ENCODE data around the gene CHGA.

The CHGA gene

DNA sequence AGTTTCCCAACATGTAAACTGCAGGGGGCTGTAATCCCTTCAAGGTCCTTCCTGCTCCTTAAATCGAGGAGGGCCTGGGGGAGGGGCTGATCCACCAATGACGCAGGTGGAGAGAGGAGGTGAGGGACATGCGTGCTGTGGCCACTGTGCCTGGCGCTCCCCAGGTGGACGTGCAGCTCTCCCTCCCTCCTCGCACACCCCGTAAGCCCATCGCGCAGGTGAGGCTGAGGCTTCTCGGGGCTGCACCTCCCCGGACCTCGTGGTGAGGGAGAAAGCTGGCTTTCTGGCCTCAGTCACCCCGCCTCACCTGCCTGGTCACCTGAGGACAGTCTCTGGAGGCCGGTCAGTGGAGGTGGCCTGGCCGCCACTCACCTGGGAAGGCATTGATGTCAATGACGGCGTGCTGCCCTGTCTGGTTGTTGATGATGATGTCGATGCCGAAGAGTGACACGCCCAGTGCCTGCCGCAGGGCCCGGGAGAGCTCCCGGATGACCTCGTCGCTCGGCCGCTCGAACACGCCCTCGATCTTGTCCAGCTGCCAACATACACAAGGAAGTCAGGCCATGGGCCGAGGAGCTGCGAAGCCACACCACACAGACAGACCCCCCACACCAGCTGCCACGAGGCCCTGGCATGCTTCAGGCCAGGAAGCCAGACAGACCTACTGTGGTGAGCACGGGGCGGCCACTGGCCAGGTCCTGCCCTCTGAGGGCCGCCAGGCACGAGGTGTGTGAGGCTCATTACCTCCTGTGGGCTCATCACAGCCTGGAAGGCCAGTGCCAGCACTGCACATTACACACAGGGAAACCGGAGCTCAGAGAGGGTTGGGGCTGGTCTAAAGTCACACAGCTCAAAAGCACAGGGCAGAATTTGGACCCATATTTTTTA is 23.3 kb downstream of the CHGA start:
- no peak for DNase-seq

DNA sequence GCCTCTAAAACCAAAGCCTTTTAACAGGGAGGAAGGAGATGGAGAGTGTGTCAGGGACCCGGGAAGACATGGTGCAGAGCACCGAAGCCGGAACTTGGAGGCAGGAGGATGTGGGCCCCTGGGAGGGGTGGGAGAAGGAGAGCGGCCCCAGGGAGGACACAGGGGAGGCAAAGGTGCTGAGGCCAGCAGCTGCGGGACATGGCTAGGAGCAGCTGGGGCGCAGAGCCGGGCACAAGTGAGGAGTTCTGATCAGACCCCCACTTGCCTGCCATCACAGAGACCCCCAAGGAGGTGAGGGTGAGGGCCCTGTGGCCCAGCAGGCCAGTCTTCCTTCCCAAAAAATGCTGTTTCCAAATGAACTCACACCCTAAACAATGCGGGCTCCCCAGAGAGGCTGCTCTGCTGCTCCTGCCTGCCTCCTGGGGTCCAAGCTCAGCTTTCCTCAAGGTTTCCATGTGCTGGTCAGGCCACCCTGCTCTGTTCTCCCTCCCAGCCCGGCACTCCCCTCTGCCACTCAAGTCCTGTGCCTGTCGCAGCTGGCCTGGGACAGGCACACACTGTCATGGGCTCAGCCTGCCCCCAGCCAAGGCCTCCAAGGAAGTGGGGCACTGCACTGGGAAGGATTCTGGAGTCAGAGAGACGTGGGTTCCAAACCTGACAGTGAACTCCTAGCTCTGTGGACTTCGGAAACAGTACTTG is 24.0 kb downstream of the CHGA start:
- no peak for DNase-seq

DNA sequence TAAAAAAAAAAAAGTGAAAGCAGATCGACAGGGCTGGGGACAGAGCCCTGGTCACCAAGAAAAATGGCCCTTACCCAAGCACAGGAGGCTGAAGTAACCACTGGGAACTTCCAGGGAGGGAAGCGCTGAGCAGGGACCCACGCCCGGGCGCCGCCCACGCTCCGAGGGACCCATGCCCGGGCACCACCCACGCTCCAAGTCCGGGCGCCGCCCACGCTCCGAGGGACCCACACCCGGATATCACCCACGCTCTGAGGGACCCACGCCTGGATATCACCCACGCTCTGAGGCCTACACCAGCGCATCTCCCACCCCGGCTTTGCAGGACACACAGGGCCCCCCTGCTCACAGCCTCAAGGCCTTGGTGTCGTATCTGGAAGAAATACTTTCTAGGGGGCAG is 25.7 kb downstream of the CHGA start:
- no peak for DNase-seq

DNA sequence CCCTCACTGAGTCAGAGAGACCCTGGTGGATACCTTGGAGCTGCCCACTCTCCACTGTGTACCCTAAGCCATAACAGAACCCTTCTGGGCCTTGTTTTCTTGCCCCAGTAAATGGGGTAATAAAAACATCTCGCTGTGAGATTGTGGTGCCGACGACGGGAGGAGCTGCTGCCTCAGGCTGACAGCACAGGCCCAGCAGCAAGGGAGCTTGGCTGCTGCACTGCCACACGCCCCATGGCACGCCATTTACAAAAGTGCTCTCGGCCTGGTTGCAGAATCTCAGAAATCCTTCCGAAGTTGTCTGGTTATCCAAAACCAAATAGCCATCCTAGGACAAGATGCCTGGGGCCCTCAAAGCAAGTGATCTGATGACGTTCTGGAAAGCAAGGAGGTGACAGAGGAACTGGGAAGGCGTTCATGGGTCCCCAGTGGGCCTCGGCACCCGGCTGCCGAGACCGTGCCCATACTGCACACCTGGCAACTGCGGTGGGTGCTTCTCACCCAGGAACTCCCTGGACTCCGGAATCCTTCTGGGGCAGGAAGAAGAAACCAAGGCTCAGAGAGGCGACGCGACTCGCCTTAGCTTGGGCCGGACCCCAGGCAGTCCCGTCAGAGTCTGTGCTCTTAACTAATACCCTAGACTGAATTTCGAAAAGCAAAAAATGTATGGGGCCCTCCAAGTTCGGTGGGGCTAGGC is 26.7 kb downstream of the CHGA start:
- no peak for DNase-seq

DNA sequence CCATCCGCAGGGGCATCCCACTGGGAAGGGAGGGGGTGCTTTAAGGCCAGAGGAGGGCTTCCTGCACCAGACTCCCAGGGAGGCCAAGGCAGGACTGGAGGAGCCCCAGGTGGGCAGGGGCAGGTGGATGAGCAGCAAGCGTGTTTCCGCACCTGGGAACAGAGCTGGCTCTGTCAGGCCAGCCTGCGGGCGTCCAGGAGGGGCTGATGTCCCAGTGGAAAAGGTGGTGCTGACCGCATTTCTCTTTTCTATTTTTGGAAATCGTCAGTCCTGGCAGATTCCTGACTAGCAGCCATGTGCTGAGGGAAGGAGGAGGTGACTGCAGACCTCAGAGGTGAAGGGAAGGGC is 27.2 kb downstream of the CHGA start:
- no peak for DNase-seq

DNA sequence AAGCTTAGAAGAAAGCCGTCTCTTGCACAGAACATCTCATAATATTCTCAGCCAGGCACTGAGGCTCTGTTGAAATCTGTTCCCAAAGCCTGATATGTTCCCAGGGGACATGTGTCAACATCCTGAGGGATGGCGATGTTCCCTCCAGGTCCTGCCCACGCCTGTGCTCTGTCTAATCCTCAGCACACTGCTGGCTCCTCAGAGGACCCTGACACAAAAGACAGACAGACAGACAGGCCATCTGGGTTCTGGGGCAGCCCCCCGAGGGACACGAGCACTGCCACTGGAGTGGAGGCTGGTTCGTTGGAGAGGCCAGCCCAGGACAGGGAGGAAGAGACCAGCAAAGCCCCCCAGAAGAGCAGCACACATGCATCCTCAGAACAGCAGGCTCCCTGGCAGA is 27.8 kb downstream of the CHGA start:
- no peak for DNase-seq

DNA sequence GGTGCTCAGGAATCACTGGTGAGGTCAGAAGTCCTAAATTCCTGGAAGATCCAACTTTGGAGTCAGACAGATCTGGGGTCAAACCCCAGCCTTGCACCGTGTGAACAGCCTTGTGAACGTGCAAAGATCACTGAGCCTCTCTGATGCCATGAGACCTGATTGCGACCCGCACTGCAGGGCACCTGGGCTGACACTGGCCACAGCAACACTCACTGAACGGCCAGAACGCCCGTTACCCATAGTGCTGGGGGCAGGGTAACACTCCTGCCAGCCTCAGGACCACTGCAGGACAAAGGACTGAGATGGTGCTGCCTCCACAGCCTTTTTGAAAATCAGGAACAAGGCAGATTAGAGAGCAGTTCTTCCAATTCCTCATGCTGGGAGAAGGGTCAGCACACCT is 28.3 kb downstream of the CHGA start:
- DNase-seq: no peak

DNA sequence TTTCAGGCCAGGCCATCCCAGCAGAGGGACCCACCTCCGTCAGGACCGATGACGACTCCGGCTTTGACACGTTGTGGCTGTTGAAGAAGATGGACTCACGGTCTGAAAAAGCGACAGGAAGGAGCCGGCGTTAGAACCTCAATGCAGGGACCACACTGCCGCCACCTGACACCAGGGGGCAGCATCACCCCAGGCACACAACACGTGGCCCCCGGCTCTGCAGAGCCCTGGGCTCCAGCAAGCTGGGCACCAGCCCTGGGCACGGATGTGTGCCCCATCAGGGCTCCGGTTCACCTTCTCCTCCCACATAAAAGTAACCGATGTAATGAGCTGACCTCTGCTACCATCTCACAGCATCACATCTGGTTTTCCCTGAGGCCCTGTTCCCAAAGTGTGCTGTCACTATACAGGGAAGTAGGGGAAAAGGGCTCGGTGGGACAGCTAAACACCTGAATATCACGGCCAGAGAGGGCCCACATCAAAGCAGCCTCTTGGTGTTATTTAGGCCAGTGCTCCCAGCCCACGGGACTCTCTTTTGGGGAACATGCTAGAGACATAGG is 29.0 kb downstream of the CHGA start:
- DNase-seq: peak; percentile 84

DNA sequence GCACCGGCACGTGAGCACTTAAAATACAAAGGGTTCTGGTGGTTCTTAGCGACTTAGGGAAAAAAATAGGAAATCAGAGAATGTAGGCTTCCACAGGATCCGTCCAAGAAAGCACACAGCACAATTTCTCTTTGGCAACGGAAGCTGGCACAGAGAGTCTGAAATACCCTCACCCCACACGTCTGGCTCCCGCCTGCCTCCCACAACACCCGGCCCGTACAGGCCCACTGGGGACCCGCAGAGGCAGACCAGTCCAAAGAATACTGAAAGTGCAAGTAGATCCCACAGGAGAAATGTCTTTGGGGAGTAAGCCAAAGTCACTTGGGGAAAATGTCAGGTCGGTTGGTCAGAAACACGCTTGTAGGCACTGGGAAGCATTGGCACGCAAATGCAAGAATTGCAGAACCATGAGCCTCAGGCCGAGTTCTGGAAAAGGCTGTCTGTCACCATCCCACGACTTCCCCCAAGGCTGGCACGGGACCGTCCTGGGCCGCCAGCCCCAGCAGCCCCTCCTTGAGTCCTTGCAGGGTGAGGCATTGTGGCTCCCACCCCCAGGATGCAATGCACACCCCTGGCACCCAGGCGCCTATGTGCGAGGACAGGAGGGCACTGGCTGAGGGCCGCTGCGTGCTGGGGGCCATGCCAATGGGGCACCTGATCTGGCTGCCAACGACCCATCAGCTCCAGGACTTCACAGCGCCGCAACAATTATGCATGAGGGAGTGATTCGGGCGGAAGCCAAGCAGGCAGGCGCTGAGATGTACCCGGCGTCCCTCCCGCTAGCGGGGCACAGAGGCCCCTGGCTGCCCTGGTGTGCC is 29.7 kb downstream of the CHGA start:
- DNase-seq: no peak

DNA sequence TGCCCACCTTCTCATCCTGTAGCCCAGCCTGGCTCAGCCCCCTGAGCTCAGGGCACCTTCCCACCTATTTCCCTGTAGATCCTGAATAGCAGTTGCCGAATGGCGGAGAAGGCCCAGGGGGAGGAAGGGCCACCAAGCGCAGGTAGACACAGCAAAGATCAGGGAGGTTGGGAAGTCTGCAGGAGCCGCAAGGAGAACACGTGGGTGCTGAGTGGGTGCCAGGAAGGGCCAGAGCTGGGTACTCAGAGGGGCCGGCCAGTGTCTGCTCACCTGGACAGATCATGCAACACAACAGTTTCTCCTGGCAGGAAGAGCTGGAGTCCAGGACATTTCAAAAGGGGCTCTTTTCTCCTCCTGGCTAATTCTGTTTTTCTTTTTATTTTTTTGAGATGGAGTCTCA is 30.6 kb downstream of the CHGA start:
- no peak for DNase-seq

DNA sequence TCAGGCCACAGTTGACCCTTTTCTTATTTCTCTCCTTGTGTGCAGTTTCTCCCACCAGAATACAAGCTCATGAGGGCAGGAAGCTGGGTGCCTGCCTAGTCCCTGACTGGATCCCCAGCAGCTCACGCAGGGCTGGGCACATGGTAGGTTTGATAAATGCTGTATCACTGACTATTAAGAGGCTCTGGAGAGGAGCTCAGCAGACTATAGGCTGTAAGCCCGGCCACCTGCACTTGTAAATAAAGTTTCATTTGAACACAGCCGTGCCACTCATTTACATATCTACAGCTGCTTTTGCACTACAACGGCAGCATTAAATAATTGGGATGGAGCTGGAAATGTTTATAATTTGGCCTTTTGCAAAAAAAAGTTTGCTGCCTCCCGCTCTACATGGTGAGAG is 32.0 kb downstream of the CHGA start:
- no peak for DNase-seq

DNA sequence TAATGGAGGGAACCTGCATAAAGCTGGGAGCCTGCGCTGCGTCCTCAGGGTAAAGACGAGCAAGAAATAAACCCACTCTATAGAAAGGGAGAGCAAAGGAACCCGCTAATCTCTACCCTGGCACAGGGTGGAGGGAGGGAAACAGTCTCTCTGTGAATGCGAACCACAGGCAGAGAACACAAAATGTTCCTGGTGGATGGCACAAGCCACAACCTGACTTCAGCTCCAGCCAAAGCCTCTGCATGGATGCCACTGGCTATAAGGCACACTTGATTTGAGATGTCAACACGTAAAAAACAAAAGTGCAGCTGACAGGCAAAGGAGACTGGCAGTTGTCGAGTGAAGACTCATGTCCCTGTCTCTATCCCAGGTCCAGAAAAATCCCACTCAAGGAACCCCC is 32.4 kb downstream of the CHGA start:
- DNase-seq: no peak

DNA sequence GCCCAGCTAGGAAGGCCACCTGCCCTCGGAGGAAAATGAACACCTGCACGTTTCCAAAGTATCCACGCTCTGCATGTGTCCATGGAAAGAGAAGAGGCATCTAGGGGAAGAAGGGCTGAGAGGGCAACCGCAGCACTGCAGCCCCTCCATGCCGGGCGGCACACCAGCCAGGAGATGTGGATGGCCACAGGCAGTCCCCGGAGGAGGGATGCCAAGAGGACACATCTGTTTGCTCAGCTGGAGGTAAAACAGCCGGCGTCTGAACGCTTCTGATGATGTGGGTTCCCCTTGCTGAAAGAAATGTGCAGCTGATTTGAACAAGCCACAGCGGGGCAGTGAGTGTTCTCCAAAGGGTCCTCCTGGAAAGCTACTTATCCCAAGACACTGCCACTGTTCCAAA is 34.0 kb downstream of the CHGA start:
- no peak for DNase-seq

DNA sequence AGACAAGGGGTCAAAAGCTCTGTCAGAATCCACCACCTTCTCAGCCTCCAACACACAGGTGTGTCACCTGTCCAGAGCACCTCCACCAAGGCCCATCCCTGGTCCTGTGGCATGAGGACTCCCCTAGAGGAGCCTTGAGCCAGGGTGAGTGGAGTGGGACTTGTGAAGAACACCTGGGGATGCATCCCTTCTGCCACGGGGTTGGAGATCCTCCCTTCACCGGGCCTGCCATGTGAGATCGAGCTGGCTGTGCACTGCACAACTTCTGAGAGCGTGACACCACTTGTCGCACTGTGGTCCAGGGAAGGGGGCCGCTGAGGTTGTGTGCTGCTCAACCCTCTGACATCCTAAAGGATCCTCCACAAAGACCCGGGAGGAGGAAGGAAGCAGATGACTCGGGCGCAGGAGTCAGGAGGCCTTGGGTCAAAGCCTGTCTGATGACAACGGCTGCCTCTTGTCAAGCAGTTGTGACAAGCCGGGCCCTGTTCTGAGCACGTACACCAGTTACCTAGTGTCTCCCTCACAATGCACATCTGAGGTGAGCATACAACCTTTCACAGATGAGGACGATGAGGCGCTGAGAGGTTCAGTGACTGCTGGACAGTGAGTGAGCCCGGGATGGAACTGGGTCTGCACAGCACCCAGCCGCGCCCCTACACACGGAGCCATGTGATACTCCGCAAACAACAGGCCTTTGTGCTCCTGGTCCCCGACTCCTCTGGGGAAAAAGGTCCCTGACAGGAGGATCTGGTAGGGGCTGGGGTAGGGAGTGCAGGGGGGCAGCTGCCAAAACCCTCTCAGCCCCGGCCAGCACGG is 35.6 kb downstream of the CHGA start:
- DNase-seq: no peak

DNA sequence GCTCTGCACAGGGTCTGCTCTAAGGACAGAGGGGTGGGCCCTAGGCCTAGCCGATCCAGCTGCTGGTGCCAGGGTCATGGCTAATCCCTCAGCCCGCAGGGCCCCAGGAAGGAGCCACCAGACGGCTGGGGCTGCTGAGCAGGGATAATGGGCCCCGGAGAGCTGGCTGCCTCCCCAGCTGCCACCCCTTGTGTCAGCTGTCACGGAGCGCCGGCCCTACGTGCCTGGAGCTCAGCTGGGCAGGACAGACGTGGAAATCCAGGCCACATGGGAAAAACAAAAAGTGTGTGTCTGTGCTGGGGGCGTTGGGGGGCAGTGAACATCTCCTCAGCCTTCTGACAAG is 36.2 kb downstream of the CHGA start:
- DNase-seq: no peak

DNA sequence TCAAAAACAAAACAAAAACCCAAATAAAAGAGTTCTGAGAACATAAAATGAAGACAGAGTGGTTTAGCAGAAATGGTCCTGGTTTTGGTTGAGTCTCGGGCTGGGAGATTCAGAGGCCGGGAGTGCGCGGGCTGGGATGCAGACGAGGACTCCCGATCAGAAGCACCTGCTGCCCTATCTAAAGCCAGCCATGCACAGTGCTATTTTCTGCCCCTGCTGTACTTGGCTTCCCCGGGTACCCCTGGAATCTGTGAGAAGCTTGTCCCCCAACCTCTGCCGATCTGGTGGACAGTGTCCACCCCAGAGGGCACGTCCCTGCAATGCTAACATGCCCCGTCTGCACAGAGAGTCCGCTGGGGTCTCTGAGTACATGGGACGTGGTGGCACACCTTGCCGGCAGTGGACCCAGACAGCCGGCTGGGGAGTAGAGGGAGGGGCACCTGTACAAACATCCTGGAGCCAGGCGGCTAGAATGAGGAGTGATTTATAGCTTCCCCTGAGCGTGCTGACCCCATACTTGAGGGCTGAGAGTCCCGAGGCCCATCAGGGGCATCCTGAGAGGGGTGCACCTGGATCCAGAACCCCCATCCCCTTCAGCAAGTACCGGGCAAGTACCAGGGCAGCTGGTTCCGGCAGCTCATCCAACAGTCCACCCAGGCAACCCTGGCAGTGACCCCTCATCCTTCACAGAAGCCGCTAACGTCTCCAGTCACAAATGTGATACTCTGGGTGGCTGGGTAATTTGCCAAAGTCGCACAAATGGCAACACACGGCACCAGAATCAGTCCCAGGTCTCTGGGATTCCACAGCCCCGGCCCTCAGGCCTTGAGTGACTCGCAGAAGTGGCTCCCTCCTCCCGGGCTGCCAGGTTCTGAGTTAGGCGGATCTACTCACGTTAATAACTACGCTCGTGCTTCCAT is 37.1 kb downstream of the CHGA start:
- DNase-seq: no peak

DNA sequence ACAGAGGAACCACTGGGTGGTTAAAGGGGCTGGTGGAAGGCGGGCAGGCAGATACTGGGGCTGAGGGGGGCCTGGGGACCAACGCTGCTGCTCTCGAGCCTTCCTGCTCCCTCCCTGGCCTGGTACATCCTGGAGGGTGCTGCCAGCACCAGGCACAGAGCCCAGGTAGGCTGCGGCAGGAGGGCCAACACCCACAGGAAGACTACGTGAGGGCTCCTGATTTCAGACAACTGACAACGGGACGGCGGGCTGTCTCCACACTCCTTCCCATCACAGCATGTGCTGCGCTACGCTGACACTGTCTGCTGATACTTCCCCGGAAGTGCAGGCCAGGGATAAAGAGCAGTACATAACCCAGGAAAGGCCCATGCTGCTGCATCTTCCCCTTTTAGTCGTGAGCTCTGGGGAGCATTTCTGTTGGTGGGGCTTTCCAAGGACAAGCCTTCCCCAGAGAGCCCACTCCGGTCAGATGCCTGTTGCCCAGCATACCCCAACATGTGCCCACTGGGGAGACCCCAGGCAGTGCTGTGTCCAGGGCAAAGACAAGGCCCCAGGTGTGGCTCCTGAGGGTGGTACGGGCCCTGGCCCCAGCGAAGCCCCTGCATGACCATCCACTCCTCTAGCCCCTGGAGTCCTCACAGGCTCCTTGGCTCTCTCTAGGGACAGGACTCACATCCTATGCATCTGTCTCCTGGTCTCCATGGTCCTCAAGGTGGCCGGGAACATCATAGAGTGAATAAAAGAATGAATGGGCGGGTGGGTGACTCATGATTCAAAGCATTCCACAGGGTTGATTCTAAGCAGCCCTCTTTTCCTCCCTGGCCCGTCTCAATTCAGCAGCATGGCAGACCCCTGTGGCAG is 38.0 kb downstream of the CHGA start:
- DNase-seq: no peak

DNA sequence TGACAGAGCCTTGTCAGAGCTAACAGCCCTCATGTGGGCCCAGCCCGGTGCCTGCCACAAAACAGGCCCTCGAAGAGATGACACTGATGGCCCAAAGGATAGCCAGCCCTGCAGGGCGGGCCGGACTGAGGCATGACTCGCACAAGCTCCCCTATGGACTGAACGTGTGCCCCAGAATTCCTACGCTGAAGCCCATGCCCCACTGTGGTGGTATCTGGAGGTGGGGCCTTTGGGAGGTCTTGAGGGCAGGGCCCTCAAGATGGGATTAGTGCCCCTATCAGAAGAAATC is 38.6 kb downstream of the CHGA start:
- DNase-seq: no peak

DNA sequence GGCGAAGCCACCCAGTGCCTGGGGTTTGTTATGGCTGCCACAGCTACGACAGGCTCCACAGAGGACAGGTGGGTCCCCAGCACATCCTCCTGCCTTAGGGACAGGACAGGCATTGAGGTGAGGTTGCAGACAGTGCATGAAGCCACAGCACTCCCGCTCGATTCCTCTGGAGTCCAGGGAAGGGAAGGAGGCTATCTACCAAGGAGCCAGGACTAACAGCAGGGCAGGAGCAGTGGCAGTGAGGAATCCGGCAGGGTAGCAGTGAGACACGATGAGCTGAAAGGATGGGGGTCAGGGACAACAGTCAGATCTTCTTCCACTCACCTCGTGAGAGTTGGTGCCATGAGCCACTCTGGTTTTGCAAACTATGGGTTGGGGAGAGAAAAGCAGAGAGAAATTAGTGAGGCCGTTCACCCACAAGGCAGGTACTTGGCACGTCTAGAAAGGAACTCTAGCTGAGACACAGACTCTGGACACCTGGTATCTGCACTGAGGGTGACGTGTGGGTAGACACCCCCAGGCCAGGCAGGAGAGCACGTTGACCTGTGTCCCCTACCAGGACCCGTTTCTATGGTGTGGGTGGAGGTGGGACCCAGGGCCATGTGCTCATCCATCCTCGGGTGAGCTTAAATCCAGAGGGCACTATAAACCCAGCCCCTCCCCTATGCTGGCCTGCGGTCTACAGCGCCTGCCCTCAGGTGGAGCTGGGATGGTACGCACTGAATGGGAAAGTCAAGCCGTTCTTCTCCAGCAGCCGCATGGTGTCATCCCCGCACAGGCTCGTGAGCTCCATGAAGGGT is 39.3 kb downstream of the CHGA start:
- DNase-seq: no peak

DNA sequence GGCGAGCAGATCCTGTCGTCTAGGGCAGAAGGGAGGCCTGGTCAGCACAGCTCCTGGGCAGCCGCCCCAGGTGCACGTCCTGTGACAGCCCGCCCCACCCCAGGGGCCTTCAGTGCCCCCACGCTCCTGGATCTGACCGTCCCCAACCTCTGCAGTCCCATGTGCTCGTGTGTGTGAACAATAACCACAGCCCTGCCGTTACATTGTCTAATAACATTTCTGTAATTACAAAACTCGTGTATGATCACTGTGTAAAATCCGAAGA is 39.8 kb downstream of the CHGA start:
- DNase-seq: no peak
